H9 (cell line): ENCODE data around the gene GABRB1. TPM values are rescaled to one million over a fixed set of nuclear protein-coding genes. Genes with fewer than 3 reads are reported as not detected.

Source experiments
- DNase-seq: peaks from one replicate; pipeline ENCODE4 v3.0.0-alpha.2; 2017
- H2AFZ ChIP-seq: one replicate; pipeline ENCODE4 v1.6.1; 2013; ENCODE audit warnings: mild to moderate bottlenecking, low read length, control low read depth, moderate library complexity
- H2AK5ac ChIP-seq: 2 replicates; pipeline ENCODE4 v1.6.1; 2013; ENCODE audit warnings: low read length, control low read depth, mixed read lengths; ENCODE audit not compliant: insufficient read length
- H2BK120ac ChIP-seq: one replicate; pipeline ENCODE4 v1.6.1; 2013; ENCODE audit warnings: low read depth, mild to moderate bottlenecking, low read length, control low read depth, inconsistent platforms; ENCODE audit not compliant: poor library complexity, severe bottlenecking
- H2BK12ac ChIP-seq: 2 replicates; pipeline ENCODE4 v1.6.1; 2013; ENCODE audit warnings: low read length, control low read depth, mixed read lengths, low read depth; ENCODE audit not compliant: insufficient read length
- H2BK15ac ChIP-seq: 2 replicates; pipeline ENCODE4 v1.6.1; 2013; ENCODE audit warnings: low read depth, low read length, control low read depth
- H2BK20ac ChIP-seq: one replicate; pipeline ENCODE4 v1.6.1; 2013; ENCODE audit warnings: low read depth, mild to moderate bottlenecking, low read length, control low read depth, inconsistent platforms; ENCODE audit not compliant: poor library complexity, severe bottlenecking
- H2BK5ac ChIP-seq: 2 replicates; pipeline ENCODE4 v1.6.1; 2013; ENCODE audit warnings: low read length, control low read depth, mixed read lengths; ENCODE audit not compliant: insufficient read length
- H3K14ac ChIP-seq: 2 replicates; pipeline ENCODE4 v1.6.1; 2013; ENCODE audit warnings: low read length, control low read depth; ENCODE audit not compliant: insufficient read depth
- H3K18ac ChIP-seq: 2 replicates; pipeline ENCODE4 v1.6.1; 2013; ENCODE audit warnings: low read depth, mild to moderate bottlenecking, mixed read lengths, low read length, control low read depth; ENCODE audit not compliant: insufficient read length
- H3K23ac ChIP-seq: 2 replicates; pipeline ENCODE4 v1.6.1; 2013; ENCODE audit warnings: low read length, control low read depth, mixed read lengths, low read depth; ENCODE audit not compliant: insufficient read length
- H3K23me2 ChIP-seq: 2 replicates; pipeline ENCODE4 v1.6.1; 2013; ENCODE audit warnings: low read depth, mild to moderate bottlenecking, mixed read lengths, low read length, control low read depth; ENCODE audit not compliant: insufficient read length, poor library complexity, severe bottlenecking
- H3K27ac ChIP-seq: 2 replicates; pipeline ENCODE4 v1.5.1; 2013; ENCODE audit warnings: low read length, control low read depth, mixed read lengths, low read depth; ENCODE audit not compliant: insufficient read length
- H3K27me3 ChIP-seq: 2 replicates; pipeline ENCODE4 v1.6.1; 2013; ENCODE audit warnings: low read length, control low read depth, inconsistent platforms; ENCODE audit not compliant: insufficient read depth
- H3K4ac ChIP-seq: 2 replicates; pipeline ENCODE4 v1.6.1; 2013; ENCODE audit warnings: low read depth, mild to moderate bottlenecking, control low read depth, inconsistent platforms, low read length, moderate library complexity
- H3K4me1 ChIP-seq: 2 replicates; pipeline ENCODE4 v1.6.1; 2013; ENCODE audit warnings: low read length, control low read depth, inconsistent platforms; ENCODE audit not compliant: insufficient read depth
- H3K4me2 ChIP-seq: 2 replicates; pipeline ENCODE4 v1.6.1; 2013; ENCODE audit warnings: low read length, control low read depth, mixed read lengths; ENCODE audit not compliant: insufficient read length, insufficient read depth
- H3K56ac ChIP-seq: 2 replicates; pipeline ENCODE4 v1.6.1; 2013; ENCODE audit warnings: low read depth, mild to moderate bottlenecking, mixed read lengths, low read length, control low read depth; ENCODE audit not compliant: insufficient read length
- H3K79me1 ChIP-seq: 2 replicates; pipeline ENCODE4 v1.6.1; 2013; ENCODE audit warnings: low read depth, mild to moderate bottlenecking, moderate library complexity, low read length, control low read depth, inconsistent platforms; ENCODE audit not compliant: insufficient read depth, poor library complexity, severe bottlenecking
- H3K79me2 ChIP-seq: 2 replicates; pipeline ENCODE4 v1.6.1; 2013; ENCODE audit warnings: low read length, control low read depth, inconsistent platforms; ENCODE audit not compliant: insufficient read depth
- H3K9ac ChIP-seq: 2 replicates; pipeline ENCODE4 v1.6.1; 2013; ENCODE audit warnings: low read length, control low read depth, mixed read lengths; ENCODE audit not compliant: insufficient read length; ENCODE audit errors: extremely low read depth
- H3K9me3 ChIP-seq: one replicate; pipeline ENCODE4 v1.6.1; 2013; ENCODE audit warnings: low read depth, low read length, inconsistent platforms; ENCODE audit not compliant: control insufficient read depth
- H3T11ph ChIP-seq: one replicate; pipeline ENCODE4 v1.6.1; 2013; ENCODE audit warnings: mild to moderate bottlenecking, low read length, control low read depth, inconsistent platforms
- H4K20me1 ChIP-seq: one replicate; pipeline ENCODE4 v1.6.1; 2013; ENCODE audit not compliant: control insufficient read depth, insufficient read length, insufficient read depth
- H4K5ac ChIP-seq: 2 replicates; pipeline ENCODE4 v1.6.1; 2013; ENCODE audit warnings: low read depth, mild to moderate bottlenecking, mixed read lengths, low read length, control low read depth; ENCODE audit not compliant: insufficient read length
- H4K8ac ChIP-seq: replicated peaks from 2 replicates; pipeline ENCODE4 v1.6.1; 2013; ENCODE audit warnings: low read length, control low read depth, mixed read lengths, low read depth; ENCODE audit not compliant: insufficient read length
- H4K91ac ChIP-seq: 2 replicates; pipeline ENCODE4 v1.6.1; 2013; ENCODE audit warnings: low read depth, mild to moderate bottlenecking, moderate library complexity, mixed read lengths, low read length, control low read depth; ENCODE audit not compliant: insufficient read length
- H3K27ac Mint-ChIP-seq, 3 experiments: 2 replicates in 2 of 3; 3 replicates in 1 of 3; pipeline ENCODE4 v1.8.0; 2020 to 2021; ENCODE audit warnings: mixed read lengths in 3 of 3, mild to moderate bottlenecking in 1 of 3, moderate library complexity in 1 of 3
- H3K27me3 Mint-ChIP-seq: 2 replicates; pipeline ENCODE4 v1.8.0; 2021; ENCODE audit warnings: low read depth, mild to moderate bottlenecking, moderate library complexity, mixed read lengths
- H3K36me3 Mint-ChIP-seq, 3 experiments: 2 replicates in 2 of 3; 3 replicates in 1 of 3; pipeline ENCODE4 v1.8.0; 2020 to 2021; ENCODE audit warnings: low read depth in 3 of 3, mixed read lengths in 3 of 3; ENCODE audit not compliant: insufficient read depth in 1 of 3
- H3K4me1 Mint-ChIP-seq, 2 experiments: 2 replicates each; pipeline ENCODE4 v1.8.0; 2020; ENCODE audit warnings: mixed read lengths in 2 of 2
- H3K4me3 Mint-ChIP-seq, 2 experiments: 2 replicates in 1 of 2; 3 replicates in 1 of 2; pipeline ENCODE4 v1.8.0; 2020 to 2021; ENCODE audit warnings: mild to moderate bottlenecking in 2 of 2, mixed read lengths in 2 of 2, moderate library complexity in 1 of 2
- H3K9me3 Mint-ChIP-seq, 2 experiments: 2 replicates in 1 of 2; 3 replicates in 1 of 2; pipeline ENCODE4 v1.8.0; 2020; ENCODE audit warnings: mild to moderate bottlenecking in 2 of 2, mixed read lengths in 2 of 2, moderate library complexity in 1 of 2
- WGBS: extraction: QIAGEN DNeasy Blood & Tissue Kit; methylation state at CpG from one replicate; pipeline ENCODE4 v1.1.7; 2013; ENCODE audit warnings: missing lambda C conversion rate, low lambda C conversion rate, mixed read lengths; ENCODE audit not compliant: insufficient read length; ENCODE audit errors: extremely low coverage; 5-methylcytosine and 5-hydroxymethylcytosine counted together
- total RNA-seq: library from RNA; stranded (reverse); gene quantifications from 2 replicates; pipeline ENCODE4 v1.2.1, GENCODE V29; 2021
- TF ChIP-seq, protein P1 (sequence below): fragments of 200-600 bp; sonication (generic); conservative IDR thresholded peaks from 3 replicates; pipeline ENCODE4 v1.8.0; 2021; ENCODE audit warnings: antibody characterized with exemption, mild to moderate bottlenecking

The GABRB1 gene
- total RNA-seq, 1 experiment from 2014 or later: 0.39 TPM

DNA sequence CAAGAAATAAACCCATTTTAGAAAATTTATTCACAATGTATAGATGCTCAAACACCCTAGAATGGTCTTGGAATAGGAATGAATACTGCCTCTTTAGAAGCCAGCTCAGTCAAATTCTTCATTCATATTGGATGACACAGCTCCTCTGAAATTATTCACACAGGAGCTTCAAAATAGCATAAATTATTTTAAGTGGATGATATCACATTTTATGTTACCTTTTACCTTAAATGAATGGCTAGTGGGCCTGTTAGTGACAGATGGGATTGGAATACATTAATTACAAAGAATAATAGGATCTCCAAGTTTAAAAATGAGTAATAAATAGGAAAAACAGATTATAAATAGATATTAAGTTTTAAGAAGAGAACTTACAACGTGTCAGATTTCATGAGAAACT, 184.4 kb downstream of the GABRB1 start:
- no peak overlapping the region for H3K4me3 Mint-ChIP-seq
- no peak overlapping the region for H2BK120ac ChIP-seq
- no peaks in the 10 kb centered on the region for H3K9me3 ChIP-seq
- no peak overlapping the region for H4K8ac ChIP-seq
- no peak overlapping the region for H3K4me2 ChIP-seq
- no peak overlapping the region for H2AFZ ChIP-seq
- no peaks in the 10 kb centered on the region for H3K23me2 ChIP-seq
- H3K79me2 ChIP-seq: no peaks in the 10 kb centered on the region
- H2BK12ac ChIP-seq: no peak overlapping the region
- H3K27ac ChIP-seq: no peak overlapping the region
- no peak overlapping the region for H4K91ac ChIP-seq
- no peak overlapping the region for H3K4ac ChIP-seq
- no peak overlapping the region for H3K56ac ChIP-seq
- TF ChIP-seq, protein P1, sequence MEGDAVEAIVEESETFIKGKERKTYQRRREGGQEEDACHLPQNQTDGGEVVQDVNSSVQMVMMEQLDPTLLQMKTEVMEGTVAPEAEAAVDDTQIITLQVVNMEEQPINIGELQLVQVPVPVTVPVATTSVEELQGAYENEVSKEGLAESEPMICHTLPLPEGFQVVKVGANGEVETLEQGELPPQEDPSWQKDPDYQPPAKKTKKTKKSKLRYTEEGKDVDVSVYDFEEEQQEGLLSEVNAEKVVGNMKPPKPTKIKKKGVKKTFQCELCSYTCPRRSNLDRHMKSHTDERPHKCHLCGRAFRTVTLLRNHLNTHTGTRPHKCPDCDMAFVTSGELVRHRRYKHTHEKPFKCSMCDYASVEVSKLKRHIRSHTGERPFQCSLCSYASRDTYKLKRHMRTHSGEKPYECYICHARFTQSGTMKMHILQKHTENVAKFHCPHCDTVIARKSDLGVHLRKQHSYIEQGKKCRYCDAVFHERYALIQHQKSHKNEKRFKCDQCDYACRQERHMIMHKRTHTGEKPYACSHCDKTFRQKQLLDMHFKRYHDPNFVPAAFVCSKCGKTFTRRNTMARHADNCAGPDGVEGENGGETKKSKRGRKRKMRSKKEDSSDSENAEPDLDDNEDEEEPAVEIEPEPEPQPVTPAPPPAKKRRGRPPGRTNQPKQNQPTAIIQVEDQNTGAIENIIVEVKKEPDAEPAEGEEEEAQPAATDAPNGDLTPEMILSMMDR: no peak
- no peak overlapping the region for H3T11ph ChIP-seq
- H3K9ac ChIP-seq: no peak overlapping the region
- no peaks in the 10 kb centered on the region for H3K79me1 ChIP-seq
- no peak overlapping the region for H2BK15ac ChIP-seq
- H3K27ac Mint-ChIP-seq: no peak overlapping the region
- H3K4me1 ChIP-seq: no peaks in the 10 kb centered on the region
- H3K23ac ChIP-seq: no peak overlapping the region
- no peaks in the 10 kb centered on the region for H3K9me3 Mint-ChIP-seq
- no peak overlapping the region for H3K14ac ChIP-seq
- DNase-seq: no peak
- H2AK5ac ChIP-seq: no peak overlapping the region
- H4K20me1 ChIP-seq: no peaks in the 10 kb centered on the region
- H3K36me3 Mint-ChIP-seq: no peaks in the 10 kb centered on the region
- 0 out of 4 replicates have a peak, but pooled peaks cover 0 to 2% of the 10 kb centered on the region in 2 experiments for H3K4me1 Mint-ChIP-seq
- WGBS: no CpG with 5 or more reads among the region's 1 CpG
- H2BK20ac ChIP-seq: no peak overlapping the region
- no peak overlapping the region for H2BK5ac ChIP-seq
- no peak overlapping the region for H3K18ac ChIP-seq
- H4K5ac ChIP-seq: no peak overlapping the region
- H3K27me3 Mint-ChIP-seq: peaks cover 5% of the 10 kb centered on the region
- no peaks in the 10 kb centered on the region for H3K27me3 ChIP-seq
